Activated T-helper 1 cell treated with anti-CD3 and anti-CD28 coated beads, Interleukin-12 subunit alpha, Interleukin-12 subunit beta, Interleukin-2, Interleukin-4 antibody, amounts not matched to agents 30 ng/mL and 10 ng/mL and 1 ng/mL, durations not matched to agents 14 hours and 24 hours and 36 hours (primary cell): ENCODE measurements around the gene DAW1. TPM values are rescaled to one million over a fixed set of nuclear protein-coding genes. Genes with fewer than 3 reads are reported as not detected.
"Not testable (repeated sequence)": the region's sequence is repeated elsewhere in the genome, so short reads cannot be mapped to it uniquely, and the experiment has no call there.

ENCODE experiments used
- DNase-seq: peaks from one replicate; pipeline ENCODE4 v3.0.0; 2021; ENCODE audit warnings: low spot score
- H3K27ac Mint-ChIP-seq: one replicate; pipeline ENCODE4 v1.8.0; 2021; ENCODE audit warnings: mild to moderate bottlenecking, mixed read lengths
- H3K27me3 Mint-ChIP-seq: one replicate; pipeline ENCODE4 v1.8.0; 2022; ENCODE audit warnings: mild to moderate bottlenecking, moderate library complexity, mixed read lengths; ENCODE audit not compliant: insufficient read depth
- H3K36me3 Mint-ChIP-seq: one replicate; pipeline ENCODE4 v1.8.0; 2021; ENCODE audit warnings: low read depth, mixed read lengths
- H3K4me1 Mint-ChIP-seq: one replicate; pipeline ENCODE4 v1.8.0; 2021; ENCODE audit warnings: low read depth, mixed read lengths
- H3K4me3 Mint-ChIP-seq: one replicate; pipeline ENCODE4 v1.8.0; 2021; ENCODE audit warnings: mild to moderate bottlenecking, moderate library complexity, mixed read lengths
- H3K9me3 Mint-ChIP-seq: one replicate; pipeline ENCODE4 v1.8.0; 2021; ENCODE audit warnings: mixed read lengths
- intact Hi-C: fragments of 100-400 bp; cut with micrococcal nuclease; formaldehyde crosslinking; loops from one replicate; pipeline ENCODE4 v1.15.1; 2024
- total RNA-seq: library from RNA; stranded (reverse); gene quantifications from 2 replicates; pipeline ENCODE4 v1.2.3, GENCODE V29; 2022

Gene DAW1
- total RNA-seq, 1 donor from 2014 or later = not detected

DNA sequence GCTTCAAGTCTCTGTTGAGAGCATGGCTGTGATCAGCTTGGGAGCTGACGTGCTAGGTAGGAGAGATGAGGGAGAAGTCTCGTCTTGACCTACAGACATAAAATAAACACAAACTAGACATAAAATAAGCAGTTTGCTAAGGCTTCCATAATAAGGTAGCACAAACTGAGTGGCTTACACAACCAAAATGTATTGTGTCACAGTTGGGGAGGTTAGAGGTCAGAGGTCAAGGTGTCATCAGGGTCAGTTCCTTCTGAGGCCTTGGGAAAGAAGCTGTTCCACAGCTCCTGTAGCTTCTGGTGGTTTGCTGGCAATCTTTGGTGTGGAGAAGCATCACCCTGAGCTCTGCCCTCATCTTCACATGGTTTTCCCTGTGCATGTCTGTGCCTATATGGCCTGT lies 20.2 kb downstream of the DAW1 start:
- Mint-ChIP-seq H3K4me3 (no peak overlapping the region), H3K9me3 (no peaks in the 10 kb centered on the region), H3K4me1 (no peaks in the 10 kb centered on the region), H3K36me3 (no peaks in the 10 kb centered on the region), H3K27me3 (peaks cover 2% of the 10 kb centered on the region), H3K27ac (no peak overlapping the region)
- intact Hi-C loops = loop anchor here (5.0 kb wide), 1 partner anchor 1696 kb away; no protein-coding TSS in a partner anchor
- DNase-seq = no peak

GRCh38 chr2:227903381-227903780 lies 31.9 kb downstream of the DAW1 start:
- H3K27ac Mint-ChIP-seq = no peak overlapping the region
- no peak for DNase-seq
- H3K27me3 Mint-ChIP-seq = peaks cover 5% of the 10 kb centered on the region
- H3K4me1 Mint-ChIP-seq = no peaks in the 10 kb centered on the region
- H3K4me3 Mint-ChIP-seq = no peak overlapping the region
- no peaks in the 10 kb centered on the region for H3K36me3 Mint-ChIP-seq
- intact Hi-C loops = no loop called here
- no peaks in the 10 kb centered on the region for H3K9me3 Mint-ChIP-seq

- DNase-seq = no peak
- Mint-ChIP-seq H3K4me1 (no peaks in the 10 kb centered on the region), H3K27ac (no peak overlapping the region), H3K36me3 (no peaks in the 10 kb centered on the region), H3K27me3 (no peaks in the 10 kb centered on the region), H3K4me3 (no peak overlapping the region), H3K9me3 (no peaks in the 10 kb centered on the region)
- intact Hi-C loops = no loop called here
These were observed 35.6 kb downstream of the DAW1 start for GRCh38 chr2:227906991-227907390.

- Mint-ChIP-seq H3K4me3 (no peak overlapping the region), H3K27me3 (no peaks in the 10 kb centered on the region), H3K36me3 (no peaks in the 10 kb centered on the region), H3K9me3 (no peaks in the 10 kb centered on the region), H3K27ac (no peak overlapping the region), H3K4me1 (no peaks in the 10 kb centered on the region)
- DNase-seq = no peak
- intact Hi-C loops = no loop called here
These were observed 37.0 kb downstream of the DAW1 start for GRCh38 chr2:227908266-227909054.

GRCh38 chr2:227914362-227914761 lies 42.9 kb downstream of the DAW1 start:
- no peaks in the 10 kb centered on the region for H3K9me3 Mint-ChIP-seq
- H3K27ac Mint-ChIP-seq = no peak overlapping the region
- no peak for DNase-seq
- no peaks in the 10 kb centered on the region for H3K4me1 Mint-ChIP-seq
- no peak overlapping the region for H3K4me3 Mint-ChIP-seq
- no peaks in the 10 kb centered on the region for H3K36me3 Mint-ChIP-seq
- intact Hi-C loops = no loop called here
- H3K27me3 Mint-ChIP-seq = no peaks in the 10 kb centered on the region

DNA sequence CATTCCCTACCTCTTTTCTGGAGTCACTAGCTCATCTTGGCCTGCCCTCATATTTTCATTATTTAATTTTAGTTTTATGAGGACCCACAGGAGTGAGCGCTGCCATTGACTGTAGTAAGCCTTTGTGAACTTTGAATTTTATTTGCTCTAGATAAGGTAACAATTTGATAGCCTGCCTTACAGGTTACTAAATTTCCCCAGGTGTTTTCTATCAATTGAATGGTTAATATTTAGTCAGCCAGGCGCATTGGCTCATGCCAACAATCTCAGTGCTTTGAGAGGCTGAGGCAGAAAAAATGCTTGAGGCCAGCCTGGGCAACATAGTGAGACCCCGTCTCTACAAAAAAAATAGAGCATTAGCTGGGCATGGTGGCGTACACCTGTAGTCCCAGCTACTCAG lies 50.2 kb downstream of the DAW1 start:
- DNase-seq = no peak
- H3K9me3 Mint-ChIP-seq = no peaks in the 10 kb centered on the region
- intact Hi-C loops = no loop called here
- H3K27ac Mint-ChIP-seq = no peak overlapping the region
- no peaks in the 10 kb centered on the region for H3K4me1 Mint-ChIP-seq
- H3K36me3 Mint-ChIP-seq = no peaks in the 10 kb centered on the region
- H3K4me3 Mint-ChIP-seq = no peak overlapping the region
- no peaks in the 10 kb centered on the region for H3K27me3 Mint-ChIP-seq

DNA sequence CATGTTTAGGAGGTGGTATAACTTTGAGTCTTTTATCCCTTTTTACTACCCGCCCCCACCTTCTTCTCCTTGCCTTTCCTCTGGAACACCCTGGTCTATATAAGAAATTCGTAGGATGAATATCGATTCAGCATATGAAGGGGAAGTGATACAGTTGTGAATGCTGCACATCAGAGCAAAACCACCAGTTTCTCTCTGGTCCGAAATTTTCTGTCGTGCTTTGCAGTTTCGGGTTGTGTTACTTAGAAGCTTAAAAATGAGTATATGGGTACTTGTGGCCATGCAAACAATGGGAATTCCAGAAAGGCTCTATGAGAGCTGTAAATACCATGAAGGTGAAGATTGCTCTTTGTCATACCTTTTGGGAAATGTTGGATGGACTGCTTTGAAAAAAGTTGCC lies 60.6 kb downstream of the DAW1 start:
- Mint-ChIP-seq H3K9me3 (no peaks in the 10 kb centered on the region), H3K36me3 (no peaks in the 10 kb centered on the region), H3K27me3 (no peaks in the 10 kb centered on the region), H3K4me3 (no peak overlapping the region), H3K27ac (no peak overlapping the region), H3K4me1 (no peaks in the 10 kb centered on the region)
- DNase-seq = no peak
- intact Hi-C loops = no loop called here

GRCh38 chr2:227932403-227932802 lies 61.0 kb downstream of the DAW1 start:
- no peak for DNase-seq
- no peak overlapping the region for H3K4me3 Mint-ChIP-seq
- no peaks in the 10 kb centered on the region for H3K27me3 Mint-ChIP-seq
- H3K27ac Mint-ChIP-seq = no peak overlapping the region
- no peaks in the 10 kb centered on the region for H3K4me1 Mint-ChIP-seq
- H3K9me3 Mint-ChIP-seq = no peaks in the 10 kb centered on the region
- no peaks in the 10 kb centered on the region for H3K36me3 Mint-ChIP-seq
- intact Hi-C loops = no loop called here

- no peak for DNase-seq
- H3K9me3 Mint-ChIP-seq = no peaks in the 10 kb centered on the region
- no peaks in the 10 kb centered on the region for H3K36me3 Mint-ChIP-seq
- no peak overlapping the region for H3K4me3 Mint-ChIP-seq
- no peak overlapping the region for H3K27ac Mint-ChIP-seq
- no peaks in the 10 kb centered on the region for H3K27me3 Mint-ChIP-seq
- intact Hi-C loops = no loop called here
- no peaks in the 10 kb centered on the region for H3K4me1 Mint-ChIP-seq
These were observed 62.5 kb downstream of the DAW1 start for GRCh38 chr2:227933884-227934283.

- H3K36me3 Mint-ChIP-seq, H3K4me1 Mint-ChIP-seq, DNase-seq, intact Hi-C loops, H3K4me3 Mint-ChIP-seq, H3K27me3 Mint-ChIP-seq, H3K27ac Mint-ChIP-seq, H3K9me3 Mint-ChIP-seq: not testable (repeated sequence)
These were observed 64.8 kb downstream of the DAW1 start for GRCh38 chr2:227936249-227936648.

DNA sequence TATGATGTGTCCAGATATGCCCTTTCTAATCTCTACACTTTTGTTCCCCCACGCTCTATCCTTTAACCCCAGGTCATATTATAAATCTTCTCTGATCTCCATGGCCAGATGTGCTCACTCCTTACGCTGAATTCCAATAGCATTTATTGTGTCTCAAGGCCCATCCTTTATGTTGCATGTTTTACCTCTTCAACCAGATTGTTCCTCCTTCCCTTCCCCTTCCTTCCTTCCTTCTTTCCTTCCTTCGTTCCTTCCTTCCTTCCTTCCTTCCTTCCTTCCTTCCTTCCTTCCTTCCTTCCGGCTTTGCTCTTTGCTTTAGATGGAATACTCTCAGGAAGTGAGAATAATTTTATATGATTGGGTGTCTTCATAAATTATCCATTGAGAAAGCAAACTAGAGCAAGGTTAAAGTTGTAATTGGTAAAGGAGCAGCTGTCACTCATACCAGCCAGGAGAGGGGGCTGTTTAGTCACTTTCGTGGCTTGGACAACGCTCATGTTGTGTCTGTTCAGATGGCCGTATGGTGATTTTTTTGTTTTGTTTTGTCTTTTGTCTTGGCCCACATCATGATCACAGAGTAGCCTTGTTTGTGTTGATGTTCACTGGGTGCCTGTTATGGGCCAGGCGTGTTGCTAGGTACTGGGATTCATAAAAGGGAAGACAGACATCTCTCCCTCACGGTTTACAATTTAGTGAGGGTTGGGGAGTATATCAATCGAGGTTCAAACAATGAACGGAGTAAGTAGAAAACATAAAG lies 68.0 kb downstream of the DAW1 start:
- no peaks in the 10 kb centered on the region for H3K27me3 Mint-ChIP-seq
- H3K9me3 Mint-ChIP-seq = no peaks in the 10 kb centered on the region
- no peaks in the 10 kb centered on the region for H3K36me3 Mint-ChIP-seq
- H3K4me3 Mint-ChIP-seq = no peak overlapping the region
- intact Hi-C loops = no loop called here
- no peak for DNase-seq
- no peaks in the 10 kb centered on the region for H3K4me1 Mint-ChIP-seq
- no peak overlapping the region for H3K27ac Mint-ChIP-seq

GRCh38 chr2:227942021-227942420 lies 70.6 kb downstream of the DAW1 start:
- H3K4me3 Mint-ChIP-seq = no peak overlapping the region
- H3K9me3 Mint-ChIP-seq = no peaks in the 10 kb centered on the region
- no peaks in the 10 kb centered on the region for H3K27me3 Mint-ChIP-seq
- intact Hi-C loops = no loop called here
- H3K27ac Mint-ChIP-seq = no peak overlapping the region
- no peaks in the 10 kb centered on the region for H3K4me1 Mint-ChIP-seq
- H3K36me3 Mint-ChIP-seq = no peaks in the 10 kb centered on the region
- no peak for DNase-seq

GRCh38 chr2:227942965-227943364 lies 71.5 kb downstream of the DAW1 start:
- intact Hi-C loops = no loop called here
- Mint-ChIP-seq H3K27me3 (no peaks in the 10 kb centered on the region), H3K4me3 (no peak overlapping the region), H3K9me3 (no peaks in the 10 kb centered on the region), H3K27ac (no peak overlapping the region), H3K4me1 (no peaks in the 10 kb centered on the region), H3K36me3 (no peaks in the 10 kb centered on the region)
- DNase-seq = no peak
